ENCODE data around the gene IRF3.

DNA sequence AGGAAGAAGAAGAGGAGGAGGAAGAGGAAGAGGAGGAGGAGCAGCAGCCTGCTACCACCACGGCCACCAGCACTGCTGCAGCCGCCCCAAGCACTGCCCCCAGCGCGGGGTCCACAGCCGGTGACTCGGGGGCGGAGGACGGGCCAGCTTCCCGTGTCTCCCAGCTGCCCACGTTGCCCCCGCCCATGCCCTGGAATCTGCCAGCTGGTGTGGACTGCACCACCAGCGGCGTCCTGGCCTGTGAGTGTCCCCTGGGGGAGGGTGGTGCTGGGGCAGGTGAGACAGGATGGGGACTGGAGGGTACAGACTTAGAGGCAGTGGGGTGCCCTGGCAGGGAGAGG, 12.2 kb downstream of the IRF3 start:
- TF ChIP-seq POLR2A (IDR thresholded peaks at IDR 0.05) (no peak), CTCF (IDR thresholded peaks at IDR 0.05) (no peak)
